COR-L47 (cell line): ENCODE data around the gene MAT2B.

Source experiments
- DNase-seq: peaks from one replicate; lab custom pipeline; 2025; lab: John Stamatoyannopoulos, UW

Gene MAT2B

GRCh38 chr5:163505368-163506094 is at the start of gene MAT2B:
Gene MAT2B (plus strand): TSS chr5:163505619. CDS start chr5:163505687, 68 bp downstream.
- peak; percentile 91 for DNase-seq

- no peak for DNase-seq
Measured at GRCh38 chr5:163456029-163456589, 49.3 kb upstream of the MAT2B start.

- no peak for DNase-seq
Measured at GRCh38 chr5:163456840-163457239, 48.6 kb upstream of the MAT2B start.

GRCh38 chr5:163458778-163459385 is 46.5 kb upstream of the MAT2B start:
- no peak for DNase-seq

GRCh38 chr5:163459462-163459818 is 46.0 kb upstream of the MAT2B start:
- peak; percentile 44 for DNase-seq

GRCh38 chr5:163459819-163460561 is 45.4 kb upstream of the MAT2B start, which contains the start of gene NUDCD2:
Gene NUDCD2 (minus strand): TSS chr5:163460102. CDS start chr5:163460050, 52 bp downstream.
- DNase-seq: peak; percentile 97

GRCh38 chr5:163460562-163461171 is 44.8 kb upstream of the MAT2B start, which contains the start of gene HMMR:
Gene HMMR (plus strand): TSS chr5:163460632. CDS start chr5:163460693, 61 bp downstream.
- DNase-seq: peak; percentile 42

- no peak for DNase-seq
Measured at GRCh38 chr5:163463063-163463435, 42.4 kb upstream of the MAT2B start.

- no peak for DNase-seq
Measured at GRCh38 chr5:163467682-163468081, 37.7 kb upstream of the MAT2B start.

GRCh38 chr5:163473635-163474243 is 31.7 kb upstream of the MAT2B start:
- no peak for DNase-seq

- no peak for DNase-seq
Measured at GRCh38 chr5:163475411-163475810, 30.0 kb upstream of the MAT2B start.

- DNase-seq: no peak
Measured at GRCh38 chr5:163478126-163478981, 27.1 kb upstream of the MAT2B start.

- no peak for DNase-seq
Measured at GRCh38 chr5:163478982-163479271, 26.5 kb upstream of the MAT2B start.

GRCh38 chr5:163489055-163489744 is 16.2 kb upstream of the MAT2B start:
- DNase-seq: no peak

GRCh38 chr5:163489745-163490075 is 15.7 kb upstream of the MAT2B start:
- no peak for DNase-seq

- no peak for DNase-seq
Measured at GRCh38 chr5:163496286-163496685, 9.1 kb upstream of the MAT2B start.

GRCh38 chr5:163497315-163497714 is 8.1 kb upstream of the MAT2B start:
- no peak for DNase-seq

GRCh38 chr5:163498886-163499285 is 6.5 kb upstream of the MAT2B start:
- no peak for DNase-seq

GRCh38 chr5:163502521-163502920 is 2.9 kb upstream of the MAT2B start:
- no peak for DNase-seq
